ENCODE data around the gene SH3PXD2A. TPM values are rescaled to one million over a fixed set of nuclear protein-coding genes. Genes with fewer than 3 reads are reported as not detected.

SH3PXD2A gene
- total RNA-seq, 1 experiment from 2014 or later = 4.5 TPM

DNA sequence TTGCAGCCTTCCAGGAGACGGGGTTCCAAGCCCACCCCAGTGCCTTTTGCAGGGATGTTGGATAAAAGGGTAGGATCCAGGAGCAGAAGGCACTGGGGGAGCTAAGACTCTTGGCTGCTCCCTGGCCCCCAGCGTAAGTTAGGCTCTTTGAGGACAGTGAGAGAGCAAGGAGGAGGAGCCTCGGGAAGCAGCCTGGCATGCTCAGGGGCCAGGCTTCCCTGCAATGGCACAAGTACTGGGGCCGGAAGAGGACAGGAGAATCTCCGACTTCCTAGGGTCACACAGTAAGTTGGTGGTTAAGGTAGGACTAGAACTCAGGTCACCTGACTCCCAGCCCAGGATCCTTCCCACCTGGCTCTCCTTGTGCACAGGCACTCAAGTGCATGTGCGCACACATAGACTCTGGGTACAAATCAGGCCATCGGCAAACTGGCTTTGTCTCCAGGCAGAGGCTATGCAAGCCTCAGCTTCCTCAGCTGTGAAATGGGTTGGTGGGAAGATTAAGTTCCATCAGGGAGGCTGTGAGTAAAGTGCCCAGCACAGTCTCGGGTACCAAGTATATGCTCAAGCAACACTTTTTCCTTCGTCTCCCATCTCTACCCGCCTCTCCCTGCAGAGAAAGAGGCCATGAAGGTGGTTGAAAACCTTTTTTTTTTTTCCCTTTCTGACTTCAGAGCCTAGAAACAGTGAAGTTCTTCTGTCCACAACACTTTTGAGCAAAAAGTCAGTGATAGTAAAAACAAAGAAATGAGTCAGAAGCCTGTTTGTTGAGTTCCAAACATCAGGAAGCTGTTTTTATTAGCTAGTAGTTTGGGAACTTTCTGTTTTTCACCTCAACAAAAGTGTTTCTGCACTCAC, 282.8 kb downstream of the SH3PXD2A start:
- no peaks in the 10 kb centered on the region for H3K9me3 Mint-ChIP-seq
- H3K4me1 ChIP-seq (ENCODE audit: insufficient read depth, low read length) = no peaks in the 10 kb centered on the region

More for the DNA sequence above, 282.8 kb downstream of the SH3PXD2A start:
- no peak for DNase-seq
- Histone ChIP-seq H2BK5ac (ENCODE audit: insufficient read length, low read length) (no peak overlapping the region), H2BK12ac (ENCODE audit: insufficient read length, low read depth, low read length) (no peak overlapping the region), H4K20me1 (ENCODE audit: control insufficient read depth, insufficient read depth, insufficient read length) (no peaks in the 10 kb centered on the region), H2AK5ac (ENCODE audit: insufficient read length, low read length) (no peak overlapping the region), H3K9ac (ENCODE audit: extremely low read depth, insufficient read length, low read length) (no peak overlapping the region), H4K8ac (replicated peaks; ENCODE audit: insufficient read length, low read depth, low read length) (no peak overlapping the region), H3K9me3 (ENCODE audit: control insufficient read depth, low read depth, low read length) (no peaks in the 10 kb centered on the region), H3K23ac (ENCODE audit: insufficient read length, low read depth, low read length) (no peak overlapping the region), H4K5ac (ENCODE audit: insufficient read length, low read depth, low read length) (no peak overlapping the region), H2BK15ac (ENCODE audit: low read depth, low read length) (no peak overlapping the region), H3K56ac (ENCODE audit: insufficient read length, low read depth, low read length) (no peak overlapping the region), H3K4me2 (ENCODE audit: insufficient read depth, insufficient read length, low read length) (no peak overlapping the region), H2BK20ac (ENCODE audit: low read depth, low read length, poor library complexity, severe bottlenecking) (no peak overlapping the region), H3K79me2 (ENCODE audit: insufficient read depth, low read length) (no peaks in the 10 kb centered on the region), H3K23me2 (ENCODE audit: insufficient read length, low read depth, low read length, poor library complexity, severe bottlenecking) (no peaks in the 10 kb centered on the region), H3K4ac (ENCODE audit: low read depth, low read length) (no peak overlapping the region), H2BK120ac (ENCODE audit: low read depth, low read length, poor library complexity, severe bottlenecking) (no peak overlapping the region), H2AFZ (ENCODE audit: low read length) (no peak overlapping the region), H3K18ac (ENCODE audit: insufficient read length, low read depth, low read length) (no peak overlapping the region), H3K14ac (ENCODE audit: insufficient read depth, low read length) (no peak overlapping the region), H3K79me1 (ENCODE audit: insufficient read depth, low read depth, low read length, poor library complexity, severe bottlenecking) (no peaks in the 10 kb centered on the region), H3K27ac (ENCODE audit: insufficient read length, low read depth, low read length) (no peak overlapping the region), H3T11ph (ENCODE audit: low read length) (no peak overlapping the region), H3K27me3 (ENCODE audit: insufficient read depth, low read length) (no peaks in the 10 kb centered on the region), H4K91ac (ENCODE audit: insufficient read length, low read depth, low read length) (no peak overlapping the region)
- H3K27me3 Mint-ChIP-seq (ENCODE audit: low read depth) = no peaks in the 10 kb centered on the region; the same call in 1 of the 2 replicates
- no CpG with 5 or more reads among the region's 10 CpGs for WGBS (ENCODE audit: extremely low coverage, insufficient read length, low lambda C conversion rate)
- peaks cover 0 to 9% of the 10 kb centered on the region in 2 experiments; a peak in 3 of 4 replicates for H3K4me1 Mint-ChIP-seq
- no peaks in the 10 kb centered on the region for H3K36me3 Mint-ChIP-seq (ENCODE audit: insufficient read depth in 1 of 3, low read depth in 3 of 3)
- no peak overlapping the region for H3K4me3 Mint-ChIP-seq
- H3K27ac Mint-ChIP-seq = no peak overlapping the region; a peak in 1 of 7 replicates
- no peak for TF ChIP-seq CTCF (conservative IDR thresholded peaks at IDR 0.05)

Data from H9 (cell line).